MM.1S (cell line): ENCODE measurements around the gene SAE1.

Source experiments
- DNase-seq: peaks from one replicate; pipeline ENCODE4 v3.0.0-alpha.2; 2015
- H2AFZ ChIP-seq: fragments of 300-600 bp; sonication (generic); 2 replicates; pipeline ENCODE4 v1.6.0; 2016; ENCODE audit warnings: antibody characterized with exemption, low read length
- H3F3A ChIP-seq: fragments of 300-600 bp; sonication (generic); 2 replicates; pipeline ENCODE4 v1.6.1; 2016; ENCODE audit warnings: mild to moderate bottlenecking, antibody characterized with exemption, low read length, moderate library complexity, mixed read lengths; ENCODE audit not compliant: insufficient read depth
- H3K27ac ChIP-seq: fragments of 300-600 bp; sonication (generic); 2 replicates; pipeline ENCODE4 v1.5.1; 2016; ENCODE audit warnings: mild to moderate bottlenecking, low read length
- H3K27me3 ChIP-seq: fragments of 300-600 bp; sonication (generic); replicated peaks from 2 replicates; pipeline ENCODE4 v1.6.0; 2016; ENCODE audit warnings: low read length; ENCODE audit not compliant: insufficient read depth
- H3K36me3 ChIP-seq: fragments of 300-600 bp; sonication (generic); replicated peaks from 2 replicates; pipeline ENCODE4 v1.6.1; 2016; ENCODE audit warnings: mild to moderate bottlenecking, low read length, mixed read lengths; ENCODE audit not compliant: insufficient read depth
- H3K4me1 ChIP-seq: fragments of 300-600 bp; sonication (generic); 2 replicates; pipeline ENCODE4 v1.6.1; 2016; ENCODE audit warnings: low read length, mixed read lengths
- H3K4me2 ChIP-seq: fragments of 300-600 bp; sonication (generic); 2 replicates; pipeline ENCODE4 v1.6.0; 2016; ENCODE audit warnings: low read depth, low read length
- H3K4me3 ChIP-seq: fragments of 300-600 bp; sonication (generic); 2 replicates; pipeline ENCODE4 v1.5.1; 2016; ENCODE audit warnings: low read length, mixed read lengths
- H3K79me2 ChIP-seq: fragments of 300-600 bp; sonication (generic); 2 replicates; pipeline ENCODE4 v1.6.1; 2016; ENCODE audit warnings: mixed run types, low read length, mixed read lengths
- H3K9ac ChIP-seq: fragments of 300-600 bp; sonication (generic); 2 replicates; pipeline ENCODE4 v1.6.1; 2016; ENCODE audit warnings: low read length, mixed read lengths
- H3K9me2 ChIP-seq: fragments of 300-600 bp; sonication (generic); replicated peaks from 2 replicates; pipeline ENCODE4 v1.6.1; 2016; ENCODE audit warnings: mild to moderate bottlenecking, low read length, mixed read lengths; ENCODE audit not compliant: insufficient read depth
- H3K9me3 ChIP-seq: fragments of 300-600 bp; sonication (generic); replicated peaks from 2 replicates; pipeline ENCODE4 v1.6.1; 2016; ENCODE audit warnings: mild to moderate bottlenecking, low read length, mixed read lengths; ENCODE audit not compliant: insufficient read depth
- H4K20me1 ChIP-seq: fragments of 300-600 bp; sonication (generic); 2 replicates; pipeline ENCODE4 v1.6.1; 2016; ENCODE audit warnings: mild to moderate bottlenecking, low read length, moderate library complexity, mixed read lengths; ENCODE audit not compliant: insufficient read depth
- EZH2 ChIP-seq: fragments of 300-600 bp; sonication (generic); optimal IDR thresholded peaks from 2 replicates; pipeline ENCODE3; 2017; ENCODE audit warnings: low read depth, mild to moderate bottlenecking, antibody characterized with exemption, low read length, mixed read lengths
- EZH2phosphoT487 ChIP-seq: fragments of 300-600 bp; sonication (generic); IDR thresholded peaks from 2 replicates; pipeline ENCODE4 v1.6.1; 2018; ENCODE audit warnings: antibody characterized with exemption, low read length
- TF ChIP-seq, protein P1 (sequence below): fragments of 300-600 bp; sonication (generic); IDR thresholded peaks from 2 replicates; pipeline ENCODE4 v1.5.1; 2016; ENCODE audit warnings: antibody characterized with exemption, low read length, mixed read lengths

The SAE1 gene

DNA sequence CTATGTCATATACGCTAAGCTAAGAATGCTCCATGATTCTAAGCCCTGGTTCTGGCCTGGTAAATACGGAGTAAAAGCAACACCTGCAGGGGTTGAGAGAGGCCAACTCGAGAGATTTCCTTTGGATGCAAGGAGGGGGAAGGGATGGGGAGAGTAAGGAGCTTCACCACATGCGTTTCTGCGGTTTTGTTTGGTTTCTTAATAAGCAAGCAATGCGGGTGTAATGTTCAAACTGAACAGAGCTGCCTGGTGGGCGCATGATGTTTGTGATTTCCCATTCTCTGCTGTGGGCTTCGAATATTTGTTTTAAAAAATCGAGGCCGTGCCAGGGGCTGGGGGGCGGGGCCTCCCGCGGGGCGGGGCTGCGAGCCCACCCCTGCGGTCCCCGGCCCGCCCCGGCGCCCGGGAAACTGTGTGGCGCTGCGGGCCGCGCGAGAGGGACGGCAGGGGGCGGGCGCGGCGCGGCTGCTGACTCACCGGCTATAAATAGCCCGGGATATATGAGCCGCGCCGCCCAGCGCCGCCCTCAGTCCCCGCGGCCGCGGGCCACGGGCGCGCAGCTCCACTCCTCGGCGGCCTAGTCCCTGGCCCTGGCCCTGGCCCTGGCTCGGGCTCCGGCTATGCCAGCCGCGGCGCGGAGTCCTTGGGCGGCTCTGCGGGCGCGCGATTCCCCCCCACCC, 95.3 kb downstream of the SAE1 start:
- peaks cover 34% of the 10 kb centered on the region for H3F3A ChIP-seq
- H4K20me1 ChIP-seq: no peaks in the 10 kb centered on the region
- H3K4me1 ChIP-seq: peaks cover 24% of the 10 kb centered on the region
- H3K9me3 ChIP-seq: no peaks in the 10 kb centered on the region
- H3K27me3 ChIP-seq: no peaks in the 10 kb centered on the region
- H3K4me2 ChIP-seq: peak overlapping the region; percentile 85
- peak overlapping the region; percentile 70 for H3K4me3 ChIP-seq
- H3K9ac ChIP-seq: peak overlapping the region; percentile 98
- H3K9me2 ChIP-seq: no peaks in the 10 kb centered on the region
- peak overlapping the region; percentile 96 for H3K27ac ChIP-seq
- H3K79me2 ChIP-seq: peaks cover 15% of the 10 kb centered on the region
- no peak for TF ChIP-seq EZH2phosphoT487
- TF ChIP-seq, protein P1, sequence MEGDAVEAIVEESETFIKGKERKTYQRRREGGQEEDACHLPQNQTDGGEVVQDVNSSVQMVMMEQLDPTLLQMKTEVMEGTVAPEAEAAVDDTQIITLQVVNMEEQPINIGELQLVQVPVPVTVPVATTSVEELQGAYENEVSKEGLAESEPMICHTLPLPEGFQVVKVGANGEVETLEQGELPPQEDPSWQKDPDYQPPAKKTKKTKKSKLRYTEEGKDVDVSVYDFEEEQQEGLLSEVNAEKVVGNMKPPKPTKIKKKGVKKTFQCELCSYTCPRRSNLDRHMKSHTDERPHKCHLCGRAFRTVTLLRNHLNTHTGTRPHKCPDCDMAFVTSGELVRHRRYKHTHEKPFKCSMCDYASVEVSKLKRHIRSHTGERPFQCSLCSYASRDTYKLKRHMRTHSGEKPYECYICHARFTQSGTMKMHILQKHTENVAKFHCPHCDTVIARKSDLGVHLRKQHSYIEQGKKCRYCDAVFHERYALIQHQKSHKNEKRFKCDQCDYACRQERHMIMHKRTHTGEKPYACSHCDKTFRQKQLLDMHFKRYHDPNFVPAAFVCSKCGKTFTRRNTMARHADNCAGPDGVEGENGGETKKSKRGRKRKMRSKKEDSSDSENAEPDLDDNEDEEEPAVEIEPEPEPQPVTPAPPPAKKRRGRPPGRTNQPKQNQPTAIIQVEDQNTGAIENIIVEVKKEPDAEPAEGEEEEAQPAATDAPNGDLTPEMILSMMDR: peak; percentile 17; the same call in 1 of the 2 replicates
- no peaks in the 10 kb centered on the region for H3K36me3 ChIP-seq
- peak overlapping the region; percentile 25 for H2AFZ ChIP-seq
- peak; percentile 90 for DNase-seq

DNA sequence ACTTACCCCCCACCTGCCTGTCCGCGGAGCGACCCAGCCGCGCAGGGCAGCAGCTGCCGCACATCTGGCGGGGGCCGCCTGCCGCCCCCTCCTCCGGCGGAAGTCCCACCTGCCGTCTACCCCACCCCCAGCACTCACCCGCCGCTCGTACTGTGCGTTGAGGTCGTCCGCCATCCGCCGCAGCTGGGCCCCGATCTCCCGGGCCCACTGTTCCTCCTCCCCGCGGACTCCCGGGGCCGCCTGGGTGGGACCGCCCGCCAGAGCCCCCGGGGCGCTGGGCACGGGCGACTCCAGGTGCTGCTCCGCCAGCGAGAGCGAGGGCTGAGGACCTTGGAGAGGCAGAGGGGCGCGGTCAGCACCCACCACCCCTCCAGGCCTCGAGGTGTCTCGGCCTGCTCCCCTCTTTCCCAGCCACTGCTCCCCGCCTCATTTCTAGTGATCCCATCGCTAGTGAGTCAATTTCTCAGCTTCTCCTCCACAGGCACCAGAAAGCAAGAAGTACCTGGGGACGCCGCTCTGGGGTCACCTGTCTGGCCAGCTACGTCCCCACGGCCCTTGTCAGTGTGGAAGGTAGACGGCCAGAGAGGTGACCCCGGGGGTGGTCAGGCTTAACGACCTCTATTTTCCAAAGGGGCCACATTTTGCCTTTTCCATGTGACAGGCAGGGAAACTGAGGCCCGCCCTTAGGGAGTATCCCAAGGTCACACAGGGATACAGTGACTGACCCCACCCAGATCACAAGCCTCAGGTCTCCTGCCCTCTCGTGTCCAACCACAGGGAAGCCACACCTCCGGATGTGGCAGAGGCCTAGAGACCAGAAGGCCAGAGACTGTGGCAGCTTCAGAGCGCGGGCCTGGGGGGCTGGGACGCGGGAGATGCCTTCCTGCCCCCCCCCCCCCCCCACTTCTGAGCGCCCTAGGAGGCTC, 96.1 kb downstream of the SAE1 start:
- DNase-seq: peak; percentile 94
- peaks cover 39% of the 10 kb centered on the region for H3F3A ChIP-seq
- H3K9me2 ChIP-seq: no peaks in the 10 kb centered on the region
- H3K4me1 ChIP-seq: peaks cover 28% of the 10 kb centered on the region
- H3K79me2 ChIP-seq: peaks cover 15% of the 10 kb centered on the region
- no peak overlapping the region for H2AFZ ChIP-seq
- H4K20me1 ChIP-seq: no peaks in the 10 kb centered on the region
- no peaks in the 10 kb centered on the region for H3K36me3 ChIP-seq
- H3K27me3 ChIP-seq: no peaks in the 10 kb centered on the region
- TF ChIP-seq EZH2 (no peak), EZH2phosphoT487 (no peak)
- TF ChIP-seq, protein P1: no peak
- peak overlapping the region; percentile 85 for H3K4me2 ChIP-seq
- H3K9me3 ChIP-seq: no peaks in the 10 kb centered on the region
- peak overlapping the region; percentile 70 for H3K4me3 ChIP-seq
- peak overlapping the region; percentile 98 for H3K9ac ChIP-seq
- peak overlapping the region; percentile 96 for H3K27ac ChIP-seq

- Histone ChIP-seq H3K4me1 (peaks cover 34% of the 10 kb centered on the region), H3F3A (peaks cover 46% of the 10 kb centered on the region), H3K79me2 (peaks cover 15% of the 10 kb centered on the region)
Observed at GRCh38 chr19:47227352-47228167, 96.9 kb downstream of the SAE1 start.

More at GRCh38 chr19:47227352-47228167, 96.9 kb downstream of the SAE1 start:
- no peaks in the 10 kb centered on the region for H4K20me1 ChIP-seq
- peak overlapping the region; percentile 70 for H3K4me3 ChIP-seq
- 0 out of 2 replicates have a peak overlapping the region, but pooled peaks have one; percentile 55 for H2AFZ ChIP-seq
- H3K27ac ChIP-seq: peak overlapping the region; percentile 96
- TF ChIP-seq, protein P1: no peak
- TF ChIP-seq EZH2 (no peak), EZH2phosphoT487 (no peak)
- H3K36me3 ChIP-seq: no peaks in the 10 kb centered on the region
- peak overlapping the region; percentile 85 for H3K4me2 ChIP-seq
- H3K27me3 ChIP-seq: no peaks in the 10 kb centered on the region
- H3K9ac ChIP-seq: peak overlapping the region; percentile 98
- H3K9me2 ChIP-seq: no peaks in the 10 kb centered on the region
- peak; percentile 70 for DNase-seq
- no peaks in the 10 kb centered on the region for H3K9me3 ChIP-seq
